Measurements from ENCODE around the gene PAIP2B. TPM values are rescaled to one million over a fixed set of nuclear protein-coding genes. Genes with fewer than 3 reads are reported as not detected.

Gene PAIP2B
- polyA plus RNA-seq, 1 of the 3 experiments (the other 2 are of a cell fraction): 0.20 TPM

DNA sequence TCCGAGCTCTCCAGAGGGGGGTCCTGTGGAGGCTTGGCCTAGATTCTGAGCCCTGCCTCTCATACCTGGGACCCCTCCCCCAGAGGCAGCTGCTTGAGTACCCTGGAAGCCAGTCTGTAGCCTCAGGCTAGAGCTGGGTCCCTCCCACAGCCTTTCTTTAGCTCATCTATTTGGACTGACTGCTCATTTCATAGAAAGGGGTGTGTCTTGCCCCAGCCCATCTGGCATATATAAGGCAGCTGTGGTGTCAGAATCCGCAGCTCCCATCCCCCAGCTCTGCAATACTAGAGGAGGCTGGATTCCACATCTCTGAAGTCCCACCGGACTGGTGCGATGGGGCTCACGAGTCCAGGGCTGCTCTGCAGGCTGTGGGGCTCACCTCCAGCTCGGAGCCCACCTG lies 70.3 kb downstream of the PAIP2B start:
- WGBS (ENCODE audit: low lambda C conversion rate): 42% methylated on average over 5 of the region's 6 CpGs
- peak overlapping the region; percentile 62 for H3K4me2 ChIP-seq
- no peaks in the 10 kb centered on the region for H3K9me3 ChIP-seq
- peaks cover 0 to 9% of the 10 kb centered on the region in 2 experiments; a peak in 1 of 4 replicates for H3K4me1 ChIP-seq (ENCODE audit: control insufficient read depth in 1 of 2, insufficient read depth in 2 of 2, low read depth in 1 of 2, low read length in 1 of 2)
- no peak overlapping the region for H3K4me3 ChIP-seq (ENCODE audit: low read depth in 2 of 2, low read length in 1 of 2)
- POLR2A ChIA-PET: interaction anchor here (0.6 kb wide), 1 partner anchor 37 kb away, joined by 4 read pairs; no protein-coding TSS in a partner anchor
- no peaks in the 10 kb centered on the region for H3K79me2 ChIP-seq (ENCODE audit: insufficient read depth)
- peaks cover 5% of the 10 kb centered on the region; the same call in 1 of the 2 replicates for H3K27me3 ChIP-seq (ENCODE audit: insufficient read depth)
- CTCF ChIA-PET: interaction anchor here (1.0 to 3.9 kb wide), 20 partner anchors 11 to 356 kb away, joined by 3 to 42 read pairs (median 5); partner anchors contain the start of gene PAIP2B
- TF ChIP-seq FOXJ3 (CRISPR knock-in tag; IDR thresholded peaks at IDR 0.05) (no peak), JUND (IDR thresholded peaks at IDR 0.05) (no peak), RXRA (IDR thresholded peaks at IDR 0.05; ENCODE audit: borderline replicate concordance, low read depth) (no peak), MEF2A (IDR thresholded peaks at IDR 0.05; ENCODE audit: borderline replicate concordance, low read depth) (no peak), RAD21 (IDR thresholded peaks at IDR 0.05; ENCODE audit: low read length) (no peak), USF1 (IDR thresholded peaks at IDR 0.05; ENCODE audit: borderline replicate concordance, low read depth) (no peak), ELF1 (IDR thresholded peaks at IDR 0.05) (no peak)
- TF ChIP-seq, protein P1, sequence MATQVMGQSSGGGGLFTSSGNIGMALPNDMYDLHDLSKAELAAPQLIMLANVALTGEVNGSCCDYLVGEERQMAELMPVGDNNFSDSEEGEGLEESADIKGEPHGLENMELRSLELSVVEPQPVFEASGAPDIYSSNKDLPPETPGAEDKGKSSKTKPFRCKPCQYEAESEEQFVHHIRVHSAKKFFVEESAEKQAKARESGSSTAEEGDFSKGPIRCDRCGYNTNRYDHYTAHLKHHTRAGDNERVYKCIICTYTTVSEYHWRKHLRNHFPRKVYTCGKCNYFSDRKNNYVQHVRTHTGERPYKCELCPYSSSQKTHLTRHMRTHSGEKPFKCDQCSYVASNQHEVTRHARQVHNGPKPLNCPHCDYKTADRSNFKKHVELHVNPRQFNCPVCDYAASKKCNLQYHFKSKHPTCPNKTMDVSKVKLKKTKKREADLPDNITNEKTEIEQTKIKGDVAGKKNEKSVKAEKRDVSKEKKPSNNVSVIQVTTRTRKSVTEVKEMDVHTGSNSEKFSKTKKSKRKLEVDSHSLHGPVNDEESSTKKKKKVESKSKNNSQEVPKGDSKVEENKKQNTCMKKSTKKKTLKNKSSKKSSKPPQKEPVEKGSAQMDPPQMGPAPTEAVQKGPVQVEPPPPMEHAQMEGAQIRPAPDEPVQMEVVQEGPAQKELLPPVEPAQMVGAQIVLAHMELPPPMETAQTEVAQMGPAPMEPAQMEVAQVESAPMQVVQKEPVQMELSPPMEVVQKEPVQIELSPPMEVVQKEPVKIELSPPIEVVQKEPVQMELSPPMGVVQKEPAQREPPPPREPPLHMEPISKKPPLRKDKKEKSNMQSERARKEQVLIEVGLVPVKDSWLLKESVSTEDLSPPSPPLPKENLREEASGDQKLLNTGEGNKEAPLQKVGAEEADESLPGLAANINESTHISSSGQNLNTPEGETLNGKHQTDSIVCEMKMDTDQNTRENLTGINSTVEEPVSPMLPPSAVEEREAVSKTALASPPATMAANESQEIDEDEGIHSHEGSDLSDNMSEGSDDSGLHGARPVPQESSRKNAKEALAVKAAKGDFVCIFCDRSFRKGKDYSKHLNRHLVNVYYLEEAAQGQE (IDR thresholded peaks at IDR 0.05; ENCODE audit: low read depth, low read length): no peak
- TF ChIP-seq, protein P2, sequence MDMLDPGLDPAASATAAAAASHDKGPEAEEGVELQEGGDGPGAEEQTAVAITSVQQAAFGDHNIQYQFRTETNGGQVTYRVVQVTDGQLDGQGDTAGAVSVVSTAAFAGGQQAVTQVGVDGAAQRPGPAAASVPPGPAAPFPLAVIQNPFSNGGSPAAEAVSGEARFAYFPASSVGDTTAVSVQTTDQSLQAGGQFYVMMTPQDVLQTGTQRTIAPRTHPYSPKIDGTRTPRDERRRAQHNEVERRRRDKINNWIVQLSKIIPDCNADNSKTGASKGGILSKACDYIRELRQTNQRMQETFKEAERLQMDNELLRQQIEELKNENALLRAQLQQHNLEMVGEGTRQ (IDR thresholded peaks at IDR 0.05; ENCODE audit: borderline replicate concordance, low read depth, low read length): no peak
- no peak overlapping the region for H3K9ac ChIP-seq
- no peaks in the 10 kb centered on the region for H3K36me3 ChIP-seq (replicated peaks in 1 of 2; ENCODE audit: control insufficient read depth in 1 of 2, insufficient read depth in 2 of 2, low read length in 1 of 2)
- H3K9me2 ChIP-seq: no peaks in the 10 kb centered on the region
- H3F3A ChIP-seq (replicated peaks; ENCODE audit: insufficient read depth): no peaks in the 10 kb centered on the region
- DNase-seq: no peak
- H2AFZ ChIP-seq (ENCODE audit: low read depth): no peak overlapping the region
- no peak overlapping the region for H3K27ac ChIP-seq (ENCODE audit: low read depth in 2 of 2, low read length in 1 of 2)
- no peaks in the 10 kb centered on the region for H4K20me1 ChIP-seq (ENCODE audit: insufficient read depth)

DNA sequence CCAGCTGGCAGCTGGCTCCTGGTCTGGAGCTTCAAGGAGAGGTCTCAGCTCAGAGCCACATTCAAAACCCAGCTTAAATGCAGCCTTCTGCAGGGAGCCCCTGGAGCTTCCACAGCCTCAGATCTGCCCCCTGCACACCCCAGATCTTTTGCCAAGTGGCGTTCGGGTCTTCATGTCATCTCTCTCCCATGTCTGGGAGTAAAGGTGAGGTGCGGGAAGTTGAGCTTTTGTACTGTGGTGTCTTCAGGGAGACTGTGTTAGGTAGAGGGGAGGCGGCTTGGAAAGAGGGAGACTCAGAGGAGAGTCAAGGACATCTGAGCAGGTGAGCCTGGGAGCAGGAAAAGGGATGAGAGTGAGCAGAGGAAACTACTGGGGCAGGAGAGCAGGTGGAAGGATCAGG lies 71.1 kb downstream of the PAIP2B start:
- Histone ChIP-seq H3K4me3 (ENCODE audit: low read depth in 2 of 2, low read length in 1 of 2) (no peak overlapping the region), H3K79me2 (ENCODE audit: insufficient read depth) (no peaks in the 10 kb centered on the region), H3K36me3 (replicated peaks in 1 of 2; ENCODE audit: control insufficient read depth in 1 of 2, insufficient read depth in 2 of 2, low read length in 1 of 2) (peaks cover 0 to 2% of the 10 kb centered on the region in 2 experiments), H3K4me2 (no peak overlapping the region), H4K20me1 (ENCODE audit: insufficient read depth) (no peaks in the 10 kb centered on the region), H3K9me3 (no peaks in the 10 kb centered on the region), H3F3A (replicated peaks; ENCODE audit: insufficient read depth) (no peaks in the 10 kb centered on the region), H3K9ac (no peak overlapping the region), H3K9me2 (no peaks in the 10 kb centered on the region), H3K27ac (ENCODE audit: low read depth in 2 of 2, low read length in 1 of 2) (no peak overlapping the region), H3K27me3 (ENCODE audit: insufficient read depth) (peaks cover 5% of the 10 kb centered on the region; the same call in 1 of the 2 replicates), H3K4me1 (ENCODE audit: control insufficient read depth in 1 of 2, insufficient read depth in 2 of 2, low read depth in 1 of 2, low read length in 1 of 2) (peaks cover 0 to 9% of the 10 kb centered on the region in 2 experiments; a peak in 1 of 4 replicates), H2AFZ (ENCODE audit: low read depth) (no peak overlapping the region)
- WGBS (ENCODE audit: low lambda C conversion rate): 82% methylated on average over 4 of the region's 4 CpGs
- ChIA-PET CTCF (interaction anchor here (1.0 to 3.9 kb wide), 8 partner anchors 10 to 357 kb away, joined by 3 to 42 read pairs (median 12); partner anchors contain the start of gene PAIP2B), POLR2A (interaction anchor here (0.6 kb wide), 1 partner anchor 38 kb away, joined by 4 read pairs; no protein-coding TSS in a partner anchor)
- no peak for DNase-seq
- TF ChIP-seq RFX5 (IDR thresholded peaks at IDR 0.05; ENCODE audit: low read length) (no peak), SIN3A (IDR thresholded peaks at IDR 0.05; ENCODE audit: borderline replicate concordance, low read depth, low read length) (no peak), FOXJ3 (CRISPR knock-in tag; IDR thresholded peaks at IDR 0.05) (no peak), SMC3 (IDR thresholded peaks at IDR 0.05; ENCODE audit: low read depth, low read length) (no peak), JUND (IDR thresholded peaks at IDR 0.05) (no peak), MEF2A (IDR thresholded peaks at IDR 0.05; ENCODE audit: borderline replicate concordance, low read depth) (no peak), TAF1 (IDR thresholded peaks at IDR 0.05; ENCODE audit: borderline replicate concordance, low read depth, low read length) (no peak), IRF3 (IDR thresholded peaks at IDR 0.05; ENCODE audit: low read depth, low read length) (no peak), TCF12 (IDR thresholded peaks at IDR 0.05) (no peak), RAD21 (IDR thresholded peaks at IDR 0.05; ENCODE audit: low read length) (no peak)
- TF ChIP-seq, protein P3, sequence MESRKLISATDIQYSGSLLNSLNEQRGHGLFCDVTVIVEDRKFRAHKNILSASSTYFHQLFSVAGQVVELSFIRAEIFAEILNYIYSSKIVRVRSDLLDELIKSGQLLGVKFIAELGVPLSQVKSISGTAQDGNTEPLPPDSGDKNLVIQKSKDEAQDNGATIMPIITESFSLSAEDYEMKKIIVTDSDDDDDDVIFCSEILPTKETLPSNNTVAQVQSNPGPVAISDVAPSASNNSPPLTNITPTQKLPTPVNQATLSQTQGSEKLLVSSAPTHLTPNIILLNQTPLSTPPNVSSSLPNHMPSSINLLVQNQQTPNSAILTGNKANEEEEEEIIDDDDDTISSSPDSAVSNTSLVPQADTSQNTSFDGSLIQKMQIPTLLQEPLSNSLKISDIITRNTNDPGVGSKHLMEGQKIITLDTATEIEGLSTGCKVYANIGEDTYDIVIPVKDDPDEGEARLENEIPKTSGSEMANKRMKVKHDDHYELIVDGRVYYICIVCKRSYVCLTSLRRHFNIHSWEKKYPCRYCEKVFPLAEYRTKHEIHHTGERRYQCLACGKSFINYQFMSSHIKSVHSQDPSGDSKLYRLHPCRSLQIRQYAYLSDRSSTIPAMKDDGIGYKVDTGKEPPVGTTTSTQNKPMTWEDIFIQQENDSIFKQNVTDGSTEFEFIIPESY (IDR thresholded peaks at IDR 0.05; ENCODE audit: borderline replicate concordance, low read depth): no peak
- TF ChIP-seq, protein P2 (IDR thresholded peaks at IDR 0.05; ENCODE audit: borderline replicate concordance, low read depth, low read length): no peak
